ENCODE results near the gene PEDS1.

Gene PEDS1

DNA sequence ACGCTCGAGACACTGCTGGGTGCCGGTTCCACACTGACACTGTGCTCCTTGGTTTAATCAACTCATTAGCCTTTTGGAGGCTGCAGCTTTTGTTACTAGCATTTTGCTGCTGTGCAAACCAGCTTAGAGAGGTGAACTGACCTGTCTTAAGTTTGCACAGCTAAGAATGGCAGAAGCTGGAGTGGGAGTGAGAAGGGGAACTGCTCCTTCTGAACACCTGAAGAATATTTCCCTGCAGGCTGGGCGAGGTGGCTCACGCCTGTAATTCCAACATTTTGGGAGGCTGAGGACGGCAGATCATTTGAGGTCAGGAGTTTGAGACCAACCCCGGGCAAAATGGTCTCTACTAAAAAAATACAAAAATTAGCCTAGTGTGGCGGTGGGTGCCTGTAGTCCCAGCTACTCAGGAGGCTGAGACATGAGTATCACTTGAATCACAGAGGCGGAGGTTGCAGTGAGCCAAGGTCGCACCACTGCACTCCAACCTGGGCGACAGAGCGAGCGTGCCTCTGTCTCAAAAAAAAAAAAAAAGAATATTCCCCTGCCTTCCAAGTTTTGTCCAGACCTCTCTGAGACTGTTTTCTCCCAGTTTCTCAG lies 42.1 kb upstream of the PEDS1 start:
- Histone ChIP-seq H3K4me3 (ENCODE audit: low read depth, low read length) (no peak overlapping the region), H3K36me3 (ENCODE audit: control insufficient read depth in 2 of 2, insufficient read depth in 1 of 2, low read length in 2 of 2) (peaks cover 0 to 6% of the 10 kb centered on the region in 2 experiments; a peak in 1 of 3 replicates), H3K27ac (ENCODE audit: extremely low read depth, low read depth, low read length) (no peak overlapping the region), H3K9me3 (ENCODE audit: control insufficient read depth, insufficient read depth, low read depth, low read length) (no peaks in the 10 kb centered on the region), H3K4me1 (ENCODE audit: control insufficient read depth, insufficient read depth, low read length) (peaks cover 6% of the 10 kb centered on the region; the same call in 1 of the 2 replicates)
- TF ChIP-seq KLF7 (tag by site-specific recombination; IDR thresholded peaks at IDR 0.05; ENCODE audit: borderline replicate concordance) (no peak), ZBTB17 (tag by site-specific recombination; IDR thresholded peaks at IDR 0.05) (peak; percentile 85), FEZF1 (tag by site-specific recombination; IDR thresholded peaks at IDR 0.05) (0 out of 2 replicates have a peak, but pooled peaks have one; percentile 0), ZIC2 (tag by site-specific recombination; IDR thresholded peaks at IDR 0.05) (0 out of 2 replicates have a peak, but pooled peaks have one; percentile 4)
- TF ChIP-seq, protein P1, sequence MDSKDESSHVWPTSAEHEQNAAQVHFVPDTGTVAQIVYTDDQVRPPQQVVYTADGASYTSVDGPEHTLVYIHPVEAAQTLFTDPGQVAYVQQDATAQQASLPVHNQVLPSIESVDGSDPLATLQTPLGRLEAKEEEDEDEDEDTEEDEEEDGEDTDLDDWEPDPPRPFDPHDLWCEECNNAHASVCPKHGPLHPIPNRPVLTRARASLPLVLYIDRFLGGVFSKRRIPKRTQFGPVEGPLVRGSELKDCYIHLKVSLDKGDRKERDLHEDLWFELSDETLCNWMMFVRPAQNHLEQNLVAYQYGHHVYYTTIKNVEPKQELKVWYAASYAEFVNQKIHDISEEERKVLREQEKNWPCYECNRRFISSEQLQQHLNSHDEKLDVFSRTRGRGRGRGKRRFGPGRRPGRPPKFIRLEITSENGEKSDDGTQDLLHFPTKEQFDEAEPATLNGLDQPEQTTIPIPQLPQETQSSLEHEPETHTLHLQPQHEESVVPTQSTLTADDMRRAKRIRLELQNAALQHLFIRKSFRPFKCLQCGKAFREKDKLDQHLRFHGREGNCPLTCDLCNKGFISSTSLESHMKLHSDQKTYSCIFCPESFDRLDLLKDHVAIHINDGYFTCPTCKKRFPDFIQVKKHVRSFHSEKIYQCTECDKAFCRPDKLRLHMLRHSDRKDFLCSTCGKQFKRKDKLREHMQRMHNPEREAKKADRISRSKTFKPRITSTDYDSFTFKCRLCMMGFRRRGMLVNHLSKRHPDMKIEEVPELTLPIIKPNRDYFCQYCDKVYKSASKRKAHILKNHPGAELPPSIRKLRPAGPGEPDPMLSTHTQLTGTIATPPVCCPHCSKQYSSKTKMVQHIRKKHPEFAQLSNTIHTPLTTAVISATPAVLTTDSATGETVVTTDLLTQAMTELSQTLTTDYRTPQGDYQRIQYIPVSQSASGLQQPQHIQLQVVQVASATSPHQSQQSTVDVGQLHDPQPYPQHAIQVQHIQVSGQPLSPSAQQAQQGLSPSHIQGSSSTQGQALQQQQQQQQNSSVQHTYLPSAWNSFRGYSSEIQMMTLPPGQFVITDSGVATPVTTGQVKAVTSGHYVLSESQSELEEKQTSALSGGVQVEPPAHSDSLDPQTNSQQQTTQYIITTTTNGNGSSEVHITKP (tag by site-specific recombination; IDR thresholded peaks at IDR 0.05), result peak; percentile 28; the same call in 1 of the 2 replicates
- CTCF ChIA-PET, result interaction anchor here (0.8 kb wide), 1 partner anchor 265 kb away, joined by 3 read pairs; no protein-coding TSS in a partner anchor
- POLR2A ChIA-PET, result interaction anchor here (0.6 kb wide), 1 partner anchor 86 kb away, joined by 3 read pairs; no protein-coding TSS in a partner anchor

DNA sequence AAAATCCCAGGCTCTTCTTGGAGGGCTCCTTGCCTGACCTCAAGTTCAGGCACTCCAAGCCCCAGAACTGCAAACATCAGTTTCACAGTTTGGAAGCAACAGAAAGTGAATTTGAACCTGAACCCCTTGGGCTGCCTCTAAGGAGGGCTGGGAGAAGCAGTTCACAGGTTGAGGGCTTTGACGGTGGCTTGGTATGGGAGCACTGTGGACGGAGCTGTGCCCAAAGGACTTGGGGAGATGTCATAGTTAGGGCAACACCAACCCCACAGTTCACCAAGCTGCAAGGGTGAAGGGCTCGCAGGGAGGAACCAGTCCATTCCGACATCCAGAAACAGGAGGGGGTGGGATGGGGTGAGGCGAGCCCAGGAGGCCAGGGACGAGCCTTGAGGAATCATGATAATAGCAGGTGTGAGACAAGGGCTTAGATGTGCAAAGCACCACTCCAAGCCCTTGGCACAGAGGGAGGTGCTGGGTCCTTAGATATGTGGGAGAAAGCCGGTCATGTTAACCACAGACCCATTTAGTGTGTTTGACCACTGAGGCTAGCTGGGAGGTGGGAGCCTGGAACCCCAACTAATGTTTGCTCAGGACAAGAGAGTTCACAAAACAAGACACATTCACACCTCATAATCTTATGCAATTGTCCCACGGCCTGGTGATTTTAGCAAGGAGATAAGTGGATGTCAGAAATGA lies 41.5 kb upstream of the PEDS1 start:
- Histone ChIP-seq H3K36me3 (ENCODE audit: control insufficient read depth in 2 of 2, insufficient read depth in 1 of 2, low read length in 2 of 2) (peaks cover 0 to 6% of the 10 kb centered on the region in 2 experiments; a peak in 1 of 3 replicates), H3K27ac (ENCODE audit: extremely low read depth, low read depth, low read length) (no peak overlapping the region), H3K4me3 (ENCODE audit: low read depth, low read length) (no peak overlapping the region), H3K4me1 (ENCODE audit: control insufficient read depth, insufficient read depth, low read length) (peaks cover 6% of the 10 kb centered on the region; the same call in 1 of the 2 replicates), H3K9me3 (ENCODE audit: control insufficient read depth, insufficient read depth, low read depth, low read length) (no peaks in the 10 kb centered on the region)
- CTCF ChIA-PET, result interaction anchor here (0.8 kb wide), 1 partner anchor 265 kb away, joined by 3 read pairs; no protein-coding TSS in a partner anchor
- POLR2A ChIA-PET, result no interaction called here
- TF ChIP-seq GFI1B (tag by site-specific recombination; IDR thresholded peaks at IDR 0.05) (no peak), ZNF701 (tag by site-specific recombination; IDR thresholded peaks at IDR 0.05) (no peak), SP3 (tag by site-specific recombination; IDR thresholded peaks at IDR 0.05) (no peak), ZBTB20 (tag by site-specific recombination; IDR thresholded peaks at IDR 0.05) (no peak), ZNF169 (tag by site-specific recombination; IDR thresholded peaks at IDR 0.05) (no peak), ZNF585B (tag by site-specific recombination; IDR thresholded peaks at IDR 0.05) (no peak), ZNF426 (tag by site-specific recombination; IDR thresholded peaks at IDR 0.05) (no peak), ZNF623 (tag by site-specific recombination; IDR thresholded peaks at IDR 0.05) (no peak), FEZF1 (tag by site-specific recombination; IDR thresholded peaks at IDR 0.05) (peak; percentile 48; the same call in 1 of the 2 replicates), ZNF121 (tag by site-specific recombination; IDR thresholded peaks at IDR 0.05) (no peak), ZNF266 (tag by site-specific recombination; IDR thresholded peaks at IDR 0.05; ENCODE audit: low read depth) (no peak), ZIC2 (tag by site-specific recombination; IDR thresholded peaks at IDR 0.05) (peak; percentile 38; the same call in 1 of the 2 replicates), ZNF391 (tag by site-specific recombination; IDR thresholded peaks at IDR 0.05; ENCODE audit: borderline replicate concordance, low read depth) (no peak), ZNF302 (tag by site-specific recombination; IDR thresholded peaks at IDR 0.05; ENCODE audit: low read depth) (no peak), ZNF664 (tag by site-specific recombination; IDR thresholded peaks at IDR 0.05) (no peak), PRDM1 (tag by site-specific recombination; IDR thresholded peaks at IDR 0.05) (no peak)
- TF ChIP-seq, protein P2, sequence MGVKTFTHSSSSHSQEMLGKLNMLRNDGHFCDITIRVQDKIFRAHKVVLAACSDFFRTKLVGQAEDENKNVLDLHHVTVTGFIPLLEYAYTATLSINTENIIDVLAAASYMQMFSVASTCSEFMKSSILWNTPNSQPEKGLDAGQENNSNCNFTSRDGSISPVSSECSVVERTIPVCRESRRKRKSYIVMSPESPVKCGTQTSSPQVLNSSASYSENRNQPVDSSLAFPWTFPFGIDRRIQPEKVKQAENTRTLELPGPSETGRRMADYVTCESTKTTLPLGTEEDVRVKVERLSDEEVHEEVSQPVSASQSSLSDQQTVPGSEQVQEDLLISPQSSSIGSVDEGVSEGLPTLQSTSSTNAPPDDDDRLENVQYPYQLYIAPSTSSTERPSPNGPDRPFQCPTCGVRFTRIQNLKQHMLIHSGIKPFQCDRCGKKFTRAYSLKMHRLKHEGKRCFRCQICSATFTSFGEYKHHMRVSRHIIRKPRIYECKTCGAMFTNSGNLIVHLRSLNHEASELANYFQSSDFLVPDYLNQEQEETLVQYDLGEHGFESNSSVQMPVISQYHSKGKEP (tag by site-specific recombination; IDR thresholded peaks at IDR 0.05), result no peak
- TF ChIP-seq, protein P3, sequence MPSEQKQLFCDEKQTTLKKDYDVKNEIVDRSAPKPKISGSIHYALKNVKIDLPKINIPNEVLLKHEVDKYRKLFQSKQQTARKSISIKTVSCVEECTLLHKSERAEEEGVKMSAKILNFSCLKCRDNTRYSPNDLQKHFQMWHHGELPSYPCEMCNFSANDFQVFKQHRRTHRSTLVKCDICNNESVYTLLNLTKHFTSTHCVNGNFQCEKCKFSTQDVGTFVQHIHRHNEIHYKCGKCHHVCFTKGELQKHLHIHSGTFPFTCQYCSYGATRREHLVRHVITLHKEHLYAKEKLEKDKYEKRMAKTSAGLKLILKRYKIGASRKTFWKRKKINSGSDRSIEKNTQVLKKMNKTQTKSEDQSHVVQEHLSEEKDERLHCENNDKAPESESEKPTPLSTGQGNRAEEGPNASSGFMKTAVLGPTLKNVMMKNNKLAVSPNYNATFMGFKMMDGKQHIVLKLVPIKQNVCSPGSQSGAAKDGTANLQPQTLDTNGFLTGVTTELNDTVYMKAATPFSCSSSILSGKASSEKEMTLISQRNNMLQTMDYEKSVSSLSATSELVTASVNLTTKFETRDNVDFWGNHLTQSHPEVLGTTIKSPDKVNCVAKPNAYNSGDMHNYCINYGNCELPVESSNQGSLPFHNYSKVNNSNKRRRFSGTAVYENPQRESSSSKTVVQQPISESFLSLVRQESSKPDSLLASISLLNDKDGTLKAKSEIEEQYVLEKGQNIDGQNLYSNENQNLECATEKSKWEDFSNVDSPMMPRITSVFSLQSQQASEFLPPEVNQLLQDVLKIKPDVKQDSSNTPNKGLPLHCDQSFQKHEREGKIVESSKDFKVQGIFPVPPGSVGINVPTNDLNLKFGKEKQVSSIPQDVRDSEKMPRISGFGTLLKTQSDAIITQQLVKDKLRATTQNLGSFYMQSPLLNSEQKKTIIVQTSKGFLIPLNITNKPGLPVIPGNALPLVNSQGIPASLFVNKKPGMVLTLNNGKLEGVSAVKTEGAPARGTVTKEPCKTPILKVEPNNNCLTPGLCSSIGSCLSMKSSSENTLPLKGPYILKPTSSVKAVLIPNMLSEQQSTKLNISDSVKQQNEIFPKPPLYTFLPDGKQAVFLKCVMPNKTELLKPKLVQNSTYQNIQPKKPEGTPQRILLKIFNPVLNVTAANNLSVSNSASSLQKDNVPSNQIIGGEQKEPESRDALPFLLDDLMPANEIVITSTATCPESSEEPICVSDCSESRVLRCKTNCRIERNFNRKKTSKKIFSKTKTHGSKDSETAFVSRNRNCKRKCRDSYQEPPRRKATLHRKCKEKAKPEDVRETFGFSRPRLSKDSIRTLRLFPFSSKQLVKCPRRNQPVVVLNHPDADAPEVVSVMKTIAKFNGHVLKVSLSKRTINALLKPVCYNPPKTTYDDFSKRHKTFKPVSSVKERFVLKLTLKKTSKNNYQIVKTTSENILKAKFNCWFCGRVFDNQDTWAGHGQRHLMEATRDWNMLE (tag by site-specific recombination; conservative IDR thresholded peaks at IDR 0.05; ENCODE audit: low read depth), result no peak
- TF ChIP-seq, protein P4, sequence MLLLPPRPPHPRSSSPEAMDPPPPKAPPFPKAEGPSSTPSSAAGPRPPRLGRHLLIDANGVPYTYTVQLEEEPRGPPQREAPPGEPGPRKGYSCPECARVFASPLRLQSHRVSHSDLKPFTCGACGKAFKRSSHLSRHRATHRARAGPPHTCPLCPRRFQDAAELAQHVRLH (tag by site-specific recombination; IDR thresholded peaks at IDR 0.05), result no peak
